ENCODE results near the gene TNKS2. TPM values are rescaled to one million over a fixed set of nuclear protein-coding genes. Genes with fewer than 3 reads are reported as not detected.

The TNKS2 gene
- total RNA-seq, 1 donor from 2014 or later = 75.0 TPM

DNA sequence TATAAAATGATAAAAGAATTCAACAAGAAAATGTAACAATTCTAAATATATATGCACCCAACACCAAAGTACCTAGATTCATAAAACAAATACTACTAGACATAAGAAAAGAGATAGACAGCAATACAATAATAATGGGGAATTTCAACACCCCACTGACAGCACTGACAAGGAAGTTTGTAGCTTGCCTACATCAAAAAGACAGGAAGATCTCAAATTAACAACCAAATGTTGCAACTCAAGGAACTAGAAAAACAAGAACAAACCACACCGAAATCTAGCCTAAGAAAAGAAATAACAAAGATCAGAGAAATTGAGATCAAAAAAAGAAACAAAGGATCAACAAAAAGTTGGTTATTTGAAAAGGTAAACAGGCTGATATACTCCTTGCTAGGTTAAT is 36.5 kb upstream of the TNKS2 start:
- Mint-ChIP-seq H3K27ac (ENCODE audit: unreplicated experiment) (no peak overlapping the region), H3K9me3 (ENCODE audit: low read depth) (peaks cover 28% of the 10 kb centered on the region)
- TF ChIP-seq, protein P1, sequence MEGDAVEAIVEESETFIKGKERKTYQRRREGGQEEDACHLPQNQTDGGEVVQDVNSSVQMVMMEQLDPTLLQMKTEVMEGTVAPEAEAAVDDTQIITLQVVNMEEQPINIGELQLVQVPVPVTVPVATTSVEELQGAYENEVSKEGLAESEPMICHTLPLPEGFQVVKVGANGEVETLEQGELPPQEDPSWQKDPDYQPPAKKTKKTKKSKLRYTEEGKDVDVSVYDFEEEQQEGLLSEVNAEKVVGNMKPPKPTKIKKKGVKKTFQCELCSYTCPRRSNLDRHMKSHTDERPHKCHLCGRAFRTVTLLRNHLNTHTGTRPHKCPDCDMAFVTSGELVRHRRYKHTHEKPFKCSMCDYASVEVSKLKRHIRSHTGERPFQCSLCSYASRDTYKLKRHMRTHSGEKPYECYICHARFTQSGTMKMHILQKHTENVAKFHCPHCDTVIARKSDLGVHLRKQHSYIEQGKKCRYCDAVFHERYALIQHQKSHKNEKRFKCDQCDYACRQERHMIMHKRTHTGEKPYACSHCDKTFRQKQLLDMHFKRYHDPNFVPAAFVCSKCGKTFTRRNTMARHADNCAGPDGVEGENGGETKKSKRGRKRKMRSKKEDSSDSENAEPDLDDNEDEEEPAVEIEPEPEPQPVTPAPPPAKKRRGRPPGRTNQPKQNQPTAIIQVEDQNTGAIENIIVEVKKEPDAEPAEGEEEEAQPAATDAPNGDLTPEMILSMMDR (IDR thresholded peaks at IDR 0.05) = no peak

DNA sequence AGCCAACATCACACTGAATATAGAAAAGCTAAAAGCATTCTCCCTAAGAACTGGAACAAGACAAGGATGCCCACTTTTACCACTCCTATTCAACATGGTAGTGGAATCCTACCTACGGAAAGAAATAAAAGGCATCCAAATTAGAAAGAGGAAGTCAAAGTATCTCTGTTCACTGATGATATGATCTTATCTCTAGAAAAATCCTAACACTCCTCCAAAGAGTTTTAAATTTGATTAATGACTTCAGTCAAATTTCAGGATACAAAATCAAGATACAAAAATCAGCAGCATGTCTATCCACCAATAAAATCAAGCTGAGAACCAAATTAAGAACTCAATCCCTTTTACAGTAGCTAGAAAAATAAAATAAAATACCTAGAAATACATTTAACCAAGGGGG is 35.3 kb upstream of the TNKS2 start:
- Mint-ChIP-seq H3K27ac (ENCODE audit: unreplicated experiment) (no peak overlapping the region), H3K27me3 (ENCODE audit: low read depth) (no peaks in the 10 kb centered on the region), H3K4me3 (ENCODE audit: unreplicated experiment) (no peak overlapping the region), H3K9me3 (ENCODE audit: low read depth) (peaks cover 28% of the 10 kb centered on the region), H3K4me1 (ENCODE audit: low read depth) (peaks cover 9% of the 10 kb centered on the region), H3K36me3 (ENCODE audit: low read depth) (peaks cover 11% of the 10 kb centered on the region)
- no peak for DNase-seq (ENCODE audit: low spot score)
- TF ChIP-seq, protein P1 (IDR thresholded peaks at IDR 0.05) = no peak

More for the DNA sequence above, 36.5 kb upstream of the TNKS2 start:
- H3K27me3 Mint-ChIP-seq (ENCODE audit: low read depth) = no peaks in the 10 kb centered on the region
- no peak overlapping the region for H3K4me3 Mint-ChIP-seq (ENCODE audit: unreplicated experiment)
- H3K4me1 Mint-ChIP-seq (ENCODE audit: low read depth) = peaks cover 20% of the 10 kb centered on the region
- peaks cover 11% of the 10 kb centered on the region for H3K36me3 Mint-ChIP-seq (ENCODE audit: low read depth)
- no peak for DNase-seq (ENCODE audit: low spot score)

DNA sequence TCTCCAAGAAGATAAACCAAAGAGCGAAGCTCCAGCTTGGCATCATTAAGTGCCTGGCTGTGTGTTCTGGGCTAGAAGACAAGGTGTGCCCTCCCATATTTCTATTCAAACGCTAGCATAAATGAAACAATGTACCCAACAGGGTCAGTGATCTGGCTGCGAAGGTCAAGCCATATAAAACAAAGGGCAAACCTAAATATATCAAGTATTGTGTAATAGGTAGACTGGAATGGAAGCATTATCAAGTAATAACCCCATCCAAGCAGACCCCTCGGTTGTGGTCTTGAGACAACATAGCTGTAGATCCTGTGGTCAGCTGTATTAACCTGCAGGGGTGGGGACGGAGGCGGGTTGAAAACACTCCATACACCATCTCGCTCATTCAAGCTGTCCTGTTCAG is 31.6 kb upstream of the TNKS2 start:
- TF ChIP-seq, protein P1 (IDR thresholded peaks at IDR 0.05) = no peak
- Mint-ChIP-seq H3K4me3 (ENCODE audit: unreplicated experiment) (no peak overlapping the region), H3K36me3 (ENCODE audit: low read depth) (peaks cover 10% of the 10 kb centered on the region)

DNA sequence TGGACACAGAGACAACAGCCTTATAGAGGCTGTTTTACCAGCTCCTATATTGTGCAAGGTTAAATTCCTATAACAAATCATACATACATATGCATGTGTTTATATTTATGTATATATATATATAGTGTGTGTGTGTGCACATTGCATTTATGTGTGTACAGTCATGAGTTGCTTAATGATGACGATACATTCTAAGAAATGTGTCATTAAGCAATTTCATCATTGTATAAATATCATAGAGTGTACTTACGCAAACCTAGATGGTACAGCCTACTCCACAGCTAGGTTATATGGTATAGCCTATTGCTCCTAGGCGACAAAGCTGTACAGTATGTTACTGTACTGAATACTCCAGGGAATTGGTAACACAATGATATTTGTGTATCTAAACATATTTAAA is 30.1 kb upstream of the TNKS2 start:
- H3K36me3 Mint-ChIP-seq (ENCODE audit: low read depth) = peaks cover 6% of the 10 kb centered on the region
- no peak overlapping the region for H3K4me3 Mint-ChIP-seq (ENCODE audit: unreplicated experiment)
- H3K27me3 Mint-ChIP-seq (ENCODE audit: low read depth) = no peaks in the 10 kb centered on the region
- peaks cover 13% of the 10 kb centered on the region for H3K9me3 Mint-ChIP-seq (ENCODE audit: low read depth)
- DNase-seq (ENCODE audit: low spot score) = no peak
- H3K27ac Mint-ChIP-seq (ENCODE audit: unreplicated experiment) = no peak overlapping the region
- TF ChIP-seq, protein P1 (IDR thresholded peaks at IDR 0.05) = no peak
- no peaks in the 10 kb centered on the region for H3K4me1 Mint-ChIP-seq (ENCODE audit: low read depth)

More for the DNA sequence above, 31.6 kb upstream of the TNKS2 start:
- H3K27me3 Mint-ChIP-seq (ENCODE audit: low read depth) = no peaks in the 10 kb centered on the region
- no peaks in the 10 kb centered on the region for H3K4me1 Mint-ChIP-seq (ENCODE audit: low read depth)
- H3K27ac Mint-ChIP-seq (ENCODE audit: unreplicated experiment) = no peak overlapping the region
- DNase-seq (ENCODE audit: low spot score) = no peak
- peaks cover 27% of the 10 kb centered on the region for H3K9me3 Mint-ChIP-seq (ENCODE audit: low read depth)

DNA sequence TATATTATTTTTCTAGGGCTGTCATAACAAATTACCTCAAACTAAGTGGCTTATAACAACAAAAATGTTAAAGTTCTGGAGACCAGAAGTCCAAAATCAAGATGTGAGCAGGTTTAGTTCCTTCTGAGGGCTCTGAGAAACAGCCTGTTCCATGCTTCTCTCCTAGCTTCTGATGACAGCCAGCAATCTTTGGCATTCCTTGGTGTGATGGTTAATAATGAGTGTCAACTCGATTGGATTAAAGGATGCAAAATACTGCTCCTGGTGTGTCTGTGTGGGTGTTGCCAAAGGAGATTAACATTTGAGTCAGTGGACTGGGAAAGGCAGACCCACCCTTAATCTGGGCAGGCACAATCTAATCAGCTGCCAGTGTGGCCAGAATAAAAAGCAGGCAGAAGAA is 26.3 kb upstream of the TNKS2 start:
- H3K4me1 Mint-ChIP-seq (ENCODE audit: low read depth) = no peaks in the 10 kb centered on the region
- no peaks in the 10 kb centered on the region for H3K36me3 Mint-ChIP-seq (ENCODE audit: low read depth)
- DNase-seq (ENCODE audit: low spot score) = no peak
- no peak overlapping the region for H3K27ac Mint-ChIP-seq (ENCODE audit: unreplicated experiment)
- no peaks in the 10 kb centered on the region for H3K9me3 Mint-ChIP-seq (ENCODE audit: low read depth)
- TF ChIP-seq, protein P1 (IDR thresholded peaks at IDR 0.05) = no peak
- H3K27me3 Mint-ChIP-seq (ENCODE audit: low read depth) = no peaks in the 10 kb centered on the region
- no peak overlapping the region for H3K4me3 Mint-ChIP-seq (ENCODE audit: unreplicated experiment)

All from chondrocyte (in vitro differentiated cells).